ENCODE data around the gene FOXO1. TPM values are rescaled to one million over a fixed set of nuclear protein-coding genes. Genes with fewer than 3 reads are reported as not detected.
A peak's percentile ranks its signal among the peaks of the same experiment; 100 is the strongest.

The FOXO1 gene
- total RNA-seq, 4 donors from 2014 or later = 117 to 250 (median 159) TPM

DNA sequence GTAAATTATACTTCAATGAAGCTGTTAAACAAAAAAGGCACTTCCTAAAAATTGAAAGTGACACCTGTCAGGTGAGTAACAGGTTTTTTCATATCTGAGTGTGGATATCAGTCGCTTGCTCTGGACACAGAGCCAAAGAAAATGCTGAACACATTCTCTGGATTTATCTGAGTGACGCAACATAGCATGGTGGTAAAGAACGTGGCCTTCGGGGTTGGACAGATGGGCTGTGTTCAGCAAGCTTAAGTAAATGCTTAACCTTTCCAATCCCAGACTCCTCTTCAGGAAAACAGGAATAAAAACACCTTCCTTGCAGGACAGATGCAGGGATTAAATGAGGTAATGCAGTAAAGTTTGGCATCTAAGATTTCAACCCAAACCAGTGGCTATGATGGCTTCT is 132.0 kb downstream of the FOXO1 start:
- intact Hi-C loops (cut with DNase I; ENCODE audit: low total_unique reads) = loop anchor here (10.0 kb wide), 1 partner anchor 460 kb away; no protein-coding TSS in a partner anchor
- DNase-seq (no peak), ATAC-seq (no peak)
- peaks cover 8 to 25% of the 10 kb centered on the region in 2 donors for H3K4me1 ChIP-seq
- H3K36me3 ChIP-seq = no peaks in the 10 kb centered on the region
- no peak overlapping the region for H3K4me3 ChIP-seq
- in situ Hi-C loops (cut with MboI; ENCODE audit: low sequenced_read_pairs in 4 of 4) = loop anchor here in 1 of 4 donors (25.0 kb wide), 1 partner anchor 128 kb away; the partner anchor contains the start of gene FOXO1
- TF ChIP-seq POLR2A (IDR thresholded peaks at IDR 0.05) = no peak
- TF ChIP-seq, protein P1, sequence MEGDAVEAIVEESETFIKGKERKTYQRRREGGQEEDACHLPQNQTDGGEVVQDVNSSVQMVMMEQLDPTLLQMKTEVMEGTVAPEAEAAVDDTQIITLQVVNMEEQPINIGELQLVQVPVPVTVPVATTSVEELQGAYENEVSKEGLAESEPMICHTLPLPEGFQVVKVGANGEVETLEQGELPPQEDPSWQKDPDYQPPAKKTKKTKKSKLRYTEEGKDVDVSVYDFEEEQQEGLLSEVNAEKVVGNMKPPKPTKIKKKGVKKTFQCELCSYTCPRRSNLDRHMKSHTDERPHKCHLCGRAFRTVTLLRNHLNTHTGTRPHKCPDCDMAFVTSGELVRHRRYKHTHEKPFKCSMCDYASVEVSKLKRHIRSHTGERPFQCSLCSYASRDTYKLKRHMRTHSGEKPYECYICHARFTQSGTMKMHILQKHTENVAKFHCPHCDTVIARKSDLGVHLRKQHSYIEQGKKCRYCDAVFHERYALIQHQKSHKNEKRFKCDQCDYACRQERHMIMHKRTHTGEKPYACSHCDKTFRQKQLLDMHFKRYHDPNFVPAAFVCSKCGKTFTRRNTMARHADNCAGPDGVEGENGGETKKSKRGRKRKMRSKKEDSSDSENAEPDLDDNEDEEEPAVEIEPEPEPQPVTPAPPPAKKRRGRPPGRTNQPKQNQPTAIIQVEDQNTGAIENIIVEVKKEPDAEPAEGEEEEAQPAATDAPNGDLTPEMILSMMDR (IDR thresholded peaks at IDR 0.05 in 4 of 5, conservative IDR thresholded peaks at IDR 0.05 in 1 of 5) = no peak
- H3K27ac ChIP-seq = peak overlapping the region in 2 of 4 donors; percentile 68 to 78
- no peaks in the 10 kb centered on the region for H3K27me3 ChIP-seq
- H3K9me3 ChIP-seq = no peaks in the 10 kb centered on the region

DNA sequence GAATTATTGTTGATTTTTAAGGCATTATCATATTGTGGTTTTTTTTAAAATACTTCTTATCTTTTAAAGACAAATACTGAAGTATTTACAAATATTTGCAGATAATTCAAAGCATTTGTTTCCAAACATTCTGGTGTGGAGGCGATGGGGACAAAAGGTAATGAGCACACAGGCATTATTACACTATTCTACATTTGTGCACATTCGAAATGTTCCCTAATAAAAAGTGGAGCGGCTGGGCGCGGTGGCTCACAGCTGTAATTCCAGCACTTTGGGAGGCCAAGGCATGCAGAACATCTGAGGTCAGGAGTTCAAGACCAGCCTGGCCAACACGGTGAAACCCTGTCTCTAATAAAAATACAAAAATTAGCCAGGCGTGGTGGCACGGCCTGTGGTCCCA is 133.4 kb downstream of the FOXO1 start:
- no peak overlapping the region for H3K4me3 ChIP-seq
- H3K9me3 ChIP-seq = peaks cover 0 to 4% (median 0%) of the 10 kb centered on the region in 3 donors
- peaks cover 8 to 25% of the 10 kb centered on the region in 2 donors for H3K4me1 ChIP-seq
- intact Hi-C loops (cut with DNase I; ENCODE audit: low total_unique reads) (loop anchor here (10.0 kb wide), 1 partner anchor 458 kb away; no protein-coding TSS in a partner anchor), in situ Hi-C loops (cut with MboI; ENCODE audit: low sequenced_read_pairs in 4 of 4) (loop anchor here in 1 of 4 donors (25.0 kb wide), 1 partner anchor 129 kb away; the partner anchor contains the start of gene FOXO1)
- H3K36me3 ChIP-seq = no peaks in the 10 kb centered on the region
- no peaks in the 10 kb centered on the region for H3K27me3 ChIP-seq
- TF ChIP-seq, protein P1 (IDR thresholded peaks at IDR 0.05 in 4 of 5, conservative IDR thresholded peaks at IDR 0.05 in 1 of 5) = no peak
- no peak for TF ChIP-seq POLR2A (IDR thresholded peaks at IDR 0.05)
- no peak overlapping the region for H3K27ac ChIP-seq
- DNase-seq = no peak
- no peak for ATAC-seq

DNA sequence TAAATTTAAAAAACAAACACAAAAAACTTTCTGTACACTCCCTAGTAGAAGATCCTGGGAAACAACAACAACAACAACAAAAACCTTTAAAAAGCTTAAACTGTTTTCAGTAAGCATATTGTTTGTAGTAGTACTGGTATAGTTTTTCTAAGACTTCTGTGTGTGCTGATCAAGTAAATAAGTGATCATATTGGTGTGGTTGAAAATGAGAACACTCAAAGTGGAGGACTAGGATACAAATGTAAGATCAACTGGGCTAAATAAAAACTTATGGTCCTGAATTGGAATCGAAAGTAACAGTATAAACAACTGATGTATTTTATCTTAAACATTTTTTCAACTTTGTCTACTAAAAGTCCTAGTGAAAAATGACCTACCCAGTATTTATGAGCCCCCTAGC is 135.5 kb downstream of the FOXO1 start:
- H3K9me3 ChIP-seq = peaks cover 0 to 8% (median 0%) of the 10 kb centered on the region in 3 donors
- in situ Hi-C loops (cut with MboI; ENCODE audit: low sequenced_read_pairs in 4 of 4) (loop anchor here in 1 of 4 donors (25.0 kb wide), 1 partner anchor 131 kb away; the partner anchor contains the start of gene FOXO1), intact Hi-C loops (cut with DNase I; ENCODE audit: low total_unique reads) (loop anchor here (10.0 kb wide), 1 partner anchor 456 kb away; no protein-coding TSS in a partner anchor)
- H3K4me1 ChIP-seq = peaks cover 8 to 16% of the 10 kb centered on the region in 2 donors
- H3K27ac ChIP-seq = no peak overlapping the region
- H3K27me3 ChIP-seq = no peaks in the 10 kb centered on the region
- H3K36me3 ChIP-seq = no peaks in the 10 kb centered on the region
- ATAC-seq = no peak
- DNase-seq = no peak
- TF ChIP-seq POLR2A (IDR thresholded peaks at IDR 0.05) = no peak
- TF ChIP-seq, protein P1 (IDR thresholded peaks at IDR 0.05 in 4 of 5, conservative IDR thresholded peaks at IDR 0.05 in 1 of 5) = no peak
- no peak overlapping the region for H3K4me3 ChIP-seq

DNA sequence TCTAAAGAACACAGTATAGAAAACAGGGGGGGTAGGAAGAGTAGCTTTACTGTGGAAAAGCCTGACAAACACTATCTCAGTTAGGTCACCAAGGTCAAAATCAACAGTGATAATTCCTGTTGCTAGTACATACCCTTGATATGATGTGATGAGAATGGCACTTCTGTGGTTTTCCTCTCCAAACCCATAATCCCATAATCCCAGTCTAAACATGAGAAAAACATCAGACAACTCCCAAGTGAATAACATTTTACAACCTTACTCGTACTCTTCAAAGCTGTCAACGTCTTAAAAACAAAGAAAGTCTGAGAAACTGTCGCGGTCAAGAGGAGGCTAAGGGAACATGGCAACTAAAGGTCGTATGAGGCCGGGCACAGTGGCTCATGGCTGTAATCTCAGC is 137.6 kb downstream of the FOXO1 start:
- Histone ChIP-seq H3K4me3 (no peak overlapping the region), H3K27me3 (no peaks in the 10 kb centered on the region), H3K36me3 (no peaks in the 10 kb centered on the region), H3K27ac (no peak overlapping the region), H3K9me3 (peaks cover 0 to 8% (median 0%) of the 10 kb centered on the region in 3 donors), H3K4me1 (no peaks in the 10 kb centered on the region)
- DNase-seq (no peak), ATAC-seq (no peak)
- in situ Hi-C loops (cut with MboI; ENCODE audit: low sequenced_read_pairs in 4 of 4) = loop anchor here in 1 of 4 donors (25.0 kb wide), 1 partner anchor 133 kb away; the partner anchor contains the start of gene FOXO1
- TF ChIP-seq POLR2A (IDR thresholded peaks at IDR 0.05) = no peak
- TF ChIP-seq, protein P1 (IDR thresholded peaks at IDR 0.05 in 4 of 5, conservative IDR thresholded peaks at IDR 0.05 in 1 of 5) = no peak
- intact Hi-C loops (cut with DNase I; ENCODE audit: low total_unique reads) = no loop called here

Measured in gastrocnemius medialis (tissue), 4 donors.